GDM1 (cell line): ENCODE measurements around the gene FOLR3.
A peak's percentile ranks its signal among the peaks of the same experiment; 100 is the strongest.
"Not testable (repeated sequence)": the region's sequence is repeated elsewhere in the genome, so short reads cannot be mapped to it uniquely, and the experiment has no call there.

Source experiments
- DNase-seq: peaks from one replicate; lab custom pipeline; 2025; lab: John Stamatoyannopoulos, UW

Gene FOLR3

DNA sequence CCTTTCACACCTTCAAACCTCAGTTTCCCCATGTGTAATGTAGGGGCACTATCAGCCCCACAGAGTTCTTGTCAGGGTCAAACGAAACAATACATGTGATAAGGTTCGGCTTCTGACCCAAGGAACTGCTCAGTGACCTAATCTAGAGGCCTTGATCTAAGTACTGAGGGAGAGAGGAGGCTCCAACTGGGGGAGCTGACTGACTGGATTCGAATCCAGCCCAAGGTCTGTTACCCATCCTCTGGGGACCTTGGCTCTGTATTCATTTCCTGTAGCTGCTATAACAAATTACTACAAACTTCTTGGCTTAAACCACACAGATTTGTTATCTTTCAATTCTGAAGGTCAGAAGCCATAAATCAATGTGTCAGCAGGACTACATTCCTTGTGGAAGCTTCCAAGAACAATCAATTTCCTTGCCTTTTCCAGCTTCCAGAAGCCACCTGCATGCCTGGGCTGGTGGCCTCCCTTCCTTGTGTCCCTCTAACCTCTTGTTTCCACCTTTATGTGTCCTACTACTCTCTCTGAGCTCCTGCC lies 12.3 kb upstream of the FOLR3 start:
- no peak for DNase-seq

- DNase-seq: no peak
Observed at GRCh38 chr11:72124046-72124445, 11.5 kb upstream of the FOLR3 start.

DNA sequence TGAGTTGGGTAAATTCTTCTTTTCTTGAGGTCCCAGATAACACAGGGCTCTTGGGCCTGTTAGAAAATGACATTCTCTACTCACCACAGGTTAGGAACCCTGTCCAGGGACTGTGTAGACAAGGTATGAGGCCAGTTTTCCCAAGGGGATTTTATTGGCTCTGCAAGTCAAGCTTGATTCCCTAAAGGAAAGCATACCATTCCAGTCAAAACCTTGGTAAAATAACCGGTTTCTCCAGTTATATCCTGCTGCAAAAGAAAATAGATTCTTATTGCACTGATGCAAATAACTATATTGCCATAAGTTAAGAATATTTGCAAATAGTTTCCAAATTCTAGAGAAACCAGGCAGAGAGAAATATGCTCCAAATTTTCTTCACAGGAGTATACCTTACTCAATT lies 9.6 kb upstream of the FOLR3 start:
- DNase-seq: no peak

- no peak for DNase-seq
Observed at GRCh38 chr11:72127923-72128322, 7.6 kb upstream of the FOLR3 start.

DNA sequence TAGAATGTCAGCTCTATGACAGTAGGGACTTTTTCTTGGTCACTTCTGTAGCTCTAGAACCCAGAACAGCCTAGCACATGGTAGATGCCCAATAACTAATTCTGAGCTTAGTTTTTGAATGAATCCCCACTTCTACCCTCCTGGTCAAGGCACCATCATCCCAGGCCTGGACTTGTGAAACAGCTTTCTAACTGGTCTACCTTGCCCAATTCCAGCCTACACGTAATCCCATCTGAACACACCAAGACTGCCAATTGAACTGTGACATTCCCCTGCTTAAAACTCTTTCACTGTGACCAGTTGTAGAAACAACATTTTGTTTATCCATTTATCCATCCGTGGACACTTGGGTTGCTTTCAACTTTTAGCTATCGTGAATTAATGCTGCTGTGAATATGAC lies 6.1 kb upstream of the FOLR3 start:
- DNase-seq: no peak

- no peak for DNase-seq
Observed at GRCh38 chr11:72132646-72133045, 2.9 kb upstream of the FOLR3 start.

GRCh38 chr11:72135891-72136683 lies 562 bp downstream of the FOLR3 start:
- DNase-seq: no peak

DNA sequence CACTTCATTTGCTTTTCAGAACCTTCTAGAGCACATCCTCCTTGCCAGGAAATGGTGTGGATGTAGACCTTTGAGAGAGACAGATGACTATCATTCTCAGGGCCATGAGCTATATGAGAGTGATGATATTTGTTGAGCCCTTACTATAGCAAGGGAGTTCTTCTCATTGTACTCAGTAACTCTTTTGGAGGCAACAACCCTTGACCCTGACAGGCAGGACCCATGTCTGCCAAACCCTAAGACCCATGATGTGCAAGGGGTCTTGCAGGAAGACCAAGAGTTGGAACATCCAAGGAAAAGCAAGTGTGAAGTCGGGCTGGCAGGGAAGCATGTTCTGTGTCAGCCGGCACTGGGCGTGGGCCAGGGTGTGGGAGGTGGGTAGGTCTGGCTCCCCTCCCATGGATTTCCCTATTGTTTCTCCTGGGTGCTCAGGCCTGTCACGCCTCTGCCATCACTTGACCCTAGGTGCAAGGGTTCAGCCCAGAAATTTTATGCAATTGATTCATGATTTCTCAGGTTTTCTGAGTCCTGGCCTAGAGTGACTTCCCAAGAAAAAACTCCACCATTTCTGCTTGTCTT lies 1.2 kb downstream of the FOLR3 start:
- DNase-seq: no peak

DNA sequence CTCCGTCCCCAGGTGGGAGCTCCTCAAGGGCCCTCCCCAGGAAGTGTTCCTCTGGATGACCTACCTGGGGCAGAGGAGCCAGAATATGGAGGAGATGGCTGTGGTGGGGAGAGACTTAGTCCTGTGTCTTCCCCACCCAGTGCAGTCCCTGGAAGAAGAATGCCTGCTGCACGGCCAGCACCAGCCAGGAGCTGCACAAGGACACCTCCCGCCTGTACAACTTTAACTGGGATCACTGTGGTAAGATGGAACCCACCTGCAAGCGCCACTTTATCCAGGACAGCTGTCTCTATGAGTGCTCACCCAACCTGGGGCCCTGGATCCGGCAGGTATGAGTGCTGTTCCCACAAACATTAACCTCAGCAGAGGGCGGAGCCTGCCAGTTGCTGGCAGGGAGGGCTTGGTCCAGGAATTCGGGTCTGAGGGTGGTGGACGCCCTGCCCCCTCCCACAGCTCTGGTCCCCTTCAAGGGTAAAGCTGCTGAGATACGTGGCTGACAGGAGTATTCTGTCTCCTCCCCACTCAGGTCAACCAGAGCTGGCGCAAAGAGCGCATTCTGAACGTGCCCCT lies 3.4 kb downstream of the FOLR3 start:
- no peak for DNase-seq

DNA sequence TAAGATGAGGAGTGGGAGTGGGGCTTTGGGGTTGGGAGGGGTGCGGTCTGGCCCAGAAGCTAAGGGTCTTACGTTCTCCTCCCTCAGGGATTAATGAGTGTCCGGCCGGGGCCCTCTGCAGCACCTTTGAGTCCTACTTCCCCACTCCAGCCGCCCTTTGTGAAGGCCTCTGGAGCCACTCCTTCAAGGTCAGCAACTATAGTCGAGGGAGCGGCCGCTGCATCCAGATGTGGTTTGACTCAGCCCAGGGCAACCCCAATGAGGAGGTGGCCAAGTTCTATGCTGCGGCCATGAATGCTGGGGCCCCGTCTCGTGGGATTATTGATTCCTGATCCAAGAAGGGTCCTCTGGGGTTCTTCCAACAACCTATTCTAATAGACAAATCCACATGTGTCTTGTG lies 4.0 kb downstream of the FOLR3 start:
- DNase-seq: no peak

DNA sequence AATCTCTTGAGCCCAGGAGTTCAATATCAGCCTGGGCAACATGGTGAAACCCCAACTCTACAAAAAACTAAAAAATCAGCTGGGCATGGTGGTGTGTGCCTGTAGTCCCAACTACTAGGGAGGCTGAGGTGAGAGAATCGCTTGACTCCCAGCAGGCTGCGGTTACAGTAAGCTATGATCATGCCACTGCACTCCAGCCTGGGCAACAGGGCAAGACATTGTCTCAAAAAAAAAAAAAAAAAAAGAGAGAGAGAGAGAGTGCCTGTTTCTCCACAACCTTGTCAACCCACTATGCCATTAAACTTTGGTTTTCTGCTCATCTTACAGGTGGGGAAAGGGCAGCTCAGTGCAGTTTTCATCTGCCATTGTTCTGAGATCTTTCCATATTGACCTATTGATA lies 5.1 kb downstream of the FOLR3 start:
- DNase-seq: no peak

DNA sequence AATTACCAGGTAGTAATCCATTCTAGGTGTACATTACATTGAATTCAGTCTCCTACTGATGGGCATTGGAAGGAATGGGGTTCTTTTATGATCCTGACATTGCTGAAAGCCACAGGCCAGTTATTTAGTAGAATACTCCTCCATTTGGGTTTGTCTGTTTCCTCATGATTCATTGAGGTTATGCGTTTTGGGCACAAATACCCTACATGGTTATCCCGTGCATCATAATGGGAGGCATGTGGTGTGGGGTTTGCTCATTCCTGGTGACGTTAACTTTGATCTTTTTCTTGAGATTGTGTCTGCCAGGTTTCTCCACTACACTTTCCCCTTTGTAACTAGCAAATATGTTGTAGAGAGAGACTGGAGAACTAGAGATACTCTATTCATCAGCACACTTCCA lies 5.5 kb downstream of the FOLR3 start:
- DNase-seq: peak; percentile 11

DNA sequence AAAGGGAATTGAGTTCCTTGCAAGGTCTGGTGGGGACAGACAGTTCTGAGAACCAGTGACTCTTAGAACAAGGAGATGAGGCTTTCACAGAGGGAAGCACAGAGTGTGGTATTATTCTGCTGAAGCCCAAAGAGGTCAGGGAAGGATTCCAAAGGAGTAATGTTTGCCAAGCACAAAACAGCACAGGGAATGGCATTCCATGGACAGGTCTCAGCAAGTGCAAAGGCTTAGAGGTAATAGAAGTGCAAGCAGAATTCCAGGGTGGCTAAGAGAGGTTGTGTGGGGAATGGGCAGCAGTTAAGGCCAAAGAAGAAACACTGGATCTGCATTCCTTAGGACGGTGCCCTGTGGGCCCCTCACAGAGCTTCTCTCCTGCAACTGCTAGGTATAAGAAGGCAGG lies 6.6 kb downstream of the FOLR3 start:
- not testable (repeated sequence) for DNase-seq

DNA sequence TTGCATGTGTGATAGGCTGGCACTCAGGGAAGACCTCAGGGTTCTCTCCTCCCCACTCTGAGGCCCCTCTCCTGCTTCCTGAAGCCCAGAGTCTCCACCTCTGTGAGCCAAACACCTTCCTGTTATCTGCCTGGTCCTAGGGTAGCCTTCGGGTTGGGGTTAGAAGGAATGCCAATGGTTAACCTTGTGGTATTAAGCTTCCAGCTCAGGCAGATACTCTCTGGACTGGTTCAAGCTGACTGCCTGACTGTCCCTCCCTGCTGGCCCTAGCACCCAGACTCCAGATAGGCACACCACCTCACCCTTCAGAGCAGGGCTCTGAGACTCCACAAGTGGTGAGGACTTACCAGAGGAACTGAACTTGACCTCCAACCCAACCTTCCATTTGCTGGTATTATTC lies 7.0 kb downstream of the FOLR3 start:
- DNase-seq: not testable (repeated sequence)

DNA sequence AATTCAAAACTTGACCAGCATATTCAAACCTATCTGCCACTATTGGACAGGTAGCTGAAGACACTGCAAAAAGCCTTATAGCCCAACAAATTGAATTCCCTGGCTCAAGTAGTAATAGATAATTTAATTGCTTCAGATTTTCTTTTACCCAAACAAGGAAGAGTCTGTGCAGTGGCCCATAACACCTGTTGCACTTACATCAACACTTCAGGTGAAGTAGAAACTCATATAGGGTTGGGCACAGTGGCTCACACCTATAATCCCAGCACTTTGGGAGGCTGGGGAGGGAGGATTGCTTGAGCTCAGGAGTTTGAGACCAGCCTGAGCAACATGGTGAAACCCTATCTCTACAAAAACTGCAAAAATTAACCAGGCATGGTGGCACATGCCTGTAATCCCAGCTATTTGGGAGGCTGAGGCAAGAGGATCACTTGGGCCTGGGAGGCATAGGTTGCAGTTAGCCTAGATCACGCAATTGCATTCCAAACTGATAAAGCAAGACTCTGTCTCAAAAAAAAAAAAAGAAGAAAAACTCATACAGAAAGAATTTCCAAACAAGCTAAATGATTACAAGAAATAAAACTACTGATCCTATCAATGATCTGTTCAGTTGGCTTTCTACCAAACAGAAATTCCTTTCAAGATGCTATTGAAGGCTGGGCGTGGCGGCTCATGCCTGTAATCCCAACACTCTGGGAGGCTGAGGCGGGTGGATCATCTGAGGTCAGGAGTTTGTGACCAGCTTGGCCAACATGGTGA lies 9.5 kb downstream of the FOLR3 start:
- DNase-seq: no peak

- no peak for DNase-seq
Observed at GRCh38 chr11:72146625-72147024, 11.1 kb downstream of the FOLR3 start.

- no peak for DNase-seq
Observed at GRCh38 chr11:72150882-72151281, 15.4 kb downstream of the FOLR3 start.

GRCh38 chr11:72153874-72154273 lies 18.3 kb downstream of the FOLR3 start:
- DNase-seq: not testable (repeated sequence)

DNA sequence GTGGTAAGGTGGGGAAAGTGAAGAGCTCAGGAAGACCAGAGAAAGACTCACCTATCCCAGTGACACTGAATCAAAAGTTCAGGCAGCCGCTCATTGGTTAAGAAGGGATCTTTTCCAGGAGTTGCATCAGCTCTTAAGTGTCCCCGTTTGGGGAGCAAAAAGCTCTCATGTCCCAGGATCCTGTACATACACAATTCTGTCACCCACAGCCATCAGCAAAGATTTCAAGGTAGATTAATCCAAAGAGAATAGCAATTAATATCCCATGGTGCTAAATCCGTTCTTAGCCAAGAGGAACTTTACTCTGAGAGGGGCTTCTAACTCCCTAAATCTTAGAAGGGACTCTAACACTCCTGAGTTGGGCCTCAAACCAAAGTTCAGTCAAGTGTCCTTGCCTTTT lies 19.3 kb downstream of the FOLR3 start:
- no peak for DNase-seq

GRCh38 chr11:72155751-72156150 lies 20.2 kb downstream of the FOLR3 start:
- DNase-seq: no peak

- DNase-seq: no peak
Observed at GRCh38 chr11:72157131-72157530, 21.6 kb downstream of the FOLR3 start.

- DNase-seq: no peak
Observed at GRCh38 chr11:72160319-72160718, 24.8 kb downstream of the FOLR3 start.
